DMS 273 (cell line): ENCODE measurements around the gene ABCA7.
"Not testable (repeated sequence)": the region's sequence is repeated elsewhere in the genome, so short reads cannot be mapped to it uniquely, and the experiment has no call there.

Experiments used
- DNase-seq: peaks from one replicate; lab custom pipeline; 2025; ENCODE audit not compliant: unreplicated experiment; lab: John Stamatoyannopoulos, UW

ABCA7 gene

GRCh38 chr19:1104311-1105007 is 64.6 kb downstream of the ABCA7 start:
- DNase-seq = peak; percentile 87

- peak; percentile 74 for DNase-seq
These were observed 65.3 kb downstream of the ABCA7 start for GRCh38 chr19:1105008-1105872.

- DNase-seq = no peak
These were observed 66.2 kb downstream of the ABCA7 start for GRCh38 chr19:1105873-1106840.

- DNase-seq = peak; percentile 62
These were observed 67.1 kb downstream of the ABCA7 start for GRCh38 chr19:1106841-1107660.

- no peak for DNase-seq
These were observed 67.9 kb downstream of the ABCA7 start for GRCh38 chr19:1107661-1108261.

GRCh38 chr19:1108291-1109031 is 68.6 kb downstream of the ABCA7 start:
- no peak for DNase-seq

- no peak for DNase-seq
These were observed 69.2 kb downstream of the ABCA7 start for GRCh38 chr19:1109032-1109551.

GRCh38 chr19:1109697-1110671 is 70.1 kb downstream of the ABCA7 start:
- no peak for DNase-seq

GRCh38 chr19:1110809-1111640 is 71.1 kb downstream of the ABCA7 start:
- DNase-seq = peak; percentile 58

GRCh38 chr19:1111641-1112267 is 71.8 kb downstream of the ABCA7 start:
- DNase-seq = no peak

GRCh38 chr19:1112268-1113029 is 72.5 kb downstream of the ABCA7 start:
- no peak for DNase-seq

GRCh38 chr19:1113030-1113985 is 73.4 kb downstream of the ABCA7 start:
- DNase-seq = peak; percentile 96

- no peak for DNase-seq
These were observed 74.1 kb downstream of the ABCA7 start for GRCh38 chr19:1113986-1114483.

GRCh38 chr19:1114728-1115127 is 74.8 kb downstream of the ABCA7 start:
- not testable (repeated sequence) for DNase-seq
